NCI-H187 (cell line): ENCODE results near the gene MCF2.
"Not testable (repeated sequence)": the region's sequence is repeated elsewhere in the genome, so short reads cannot be mapped to it uniquely, and the experiment has no call there.

Experiments used
- DNase-seq, 2 experiments: peaks; one replicate each; lab custom pipeline; 2025; lab: John Stamatoyannopoulos, UW

Gene MCF2

DNA sequence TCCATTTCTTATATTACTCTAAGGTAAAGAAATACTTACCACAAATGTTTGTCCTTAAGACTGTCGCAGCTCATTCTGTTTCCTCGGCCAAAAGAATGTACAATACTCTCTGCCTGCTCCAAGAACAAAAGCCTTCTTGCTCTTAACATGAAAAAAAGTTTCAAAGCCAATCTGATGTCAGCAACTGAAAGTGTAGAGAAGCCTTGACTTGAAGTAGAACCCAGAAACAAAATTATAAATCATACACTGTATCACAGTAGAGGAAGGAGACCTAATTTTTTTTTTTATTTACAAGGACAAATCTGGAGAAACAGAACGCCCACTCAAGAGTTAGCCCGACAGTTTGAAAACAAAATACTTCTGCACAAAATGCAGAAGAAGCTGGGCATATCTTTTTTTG is at the start of gene MCF2:
MCF2 (minus strand) TSS at position 101 of the 400 bp plus-strand sequence. CDS start 56,423 bp downstream, outside the sequence.
- no peak for DNase-seq

DNA sequence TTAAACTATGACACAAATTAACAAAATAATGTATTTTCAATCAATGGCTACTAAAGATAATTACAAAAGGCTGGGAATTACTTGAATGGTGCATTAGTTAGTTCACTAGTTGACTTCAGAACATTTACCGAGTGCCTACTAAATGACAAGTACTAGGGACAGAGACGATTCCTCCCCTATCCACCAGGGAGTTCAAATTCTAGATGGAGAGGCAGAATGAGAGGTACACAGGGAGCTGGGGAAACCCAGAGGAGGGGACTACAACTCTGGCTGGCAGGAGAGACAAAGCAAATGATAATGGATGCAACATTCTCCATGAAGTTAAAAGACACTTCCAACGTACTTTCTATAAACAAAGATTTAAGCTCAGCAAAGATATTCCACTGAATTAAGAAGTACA is 43.1 kb upstream of the MCF2 start:
- DNase-seq = no peak

DNA sequence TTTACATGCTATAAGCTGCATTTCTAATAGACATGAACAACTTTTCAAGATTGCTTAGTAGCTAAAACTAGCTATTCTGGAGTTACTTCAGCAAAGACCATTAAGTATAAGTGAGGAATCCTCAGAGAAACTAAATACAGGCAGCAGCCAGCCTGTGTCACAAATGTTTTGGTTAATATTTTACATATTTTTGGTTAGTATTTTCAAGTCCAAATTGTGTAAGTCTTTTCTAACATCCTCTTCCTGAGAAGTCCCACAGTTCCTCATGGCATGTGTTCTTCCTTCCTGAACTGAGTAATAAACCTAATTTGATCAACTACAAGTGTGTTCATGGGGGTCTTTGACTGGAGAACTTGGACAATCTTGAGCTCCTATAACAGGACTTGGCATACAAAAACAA is 42.4 kb upstream of the MCF2 start:
- DNase-seq = no peak

- DNase-seq = no peak
Observed at GRCh38 chrX:139739138-139739537, 31.2 kb upstream of the MCF2 start.

- DNase-seq = no peak
Observed at GRCh38 chrX:139738581-139738980, 30.6 kb upstream of the MCF2 start.

GRCh38 chrX:139736151-139736550 is 28.2 kb upstream of the MCF2 start:
- DNase-seq = no peak

GRCh38 chrX:139734996-139735395 is 27.0 kb upstream of the MCF2 start:
- no peak for DNase-seq

DNA sequence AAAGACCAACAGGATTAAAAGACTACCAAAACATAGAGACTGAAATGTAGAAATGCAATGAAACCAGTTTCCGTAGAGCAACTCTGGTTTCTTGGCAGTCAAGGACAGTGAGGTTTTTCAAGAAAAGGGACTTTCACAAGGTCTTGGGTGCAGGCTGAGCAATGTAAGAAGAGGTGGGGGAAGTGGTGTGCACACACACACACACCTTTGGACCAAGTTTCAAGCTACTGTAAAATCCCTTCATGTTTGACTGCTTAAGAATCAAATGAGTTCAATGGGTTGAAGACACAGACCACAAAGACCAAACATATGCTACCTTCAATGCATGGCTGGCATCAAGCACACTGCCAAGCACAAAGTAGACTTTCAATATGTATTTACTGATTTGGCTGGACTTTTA is 17.8 kb upstream of the MCF2 start:
- no peak for DNase-seq

DNA sequence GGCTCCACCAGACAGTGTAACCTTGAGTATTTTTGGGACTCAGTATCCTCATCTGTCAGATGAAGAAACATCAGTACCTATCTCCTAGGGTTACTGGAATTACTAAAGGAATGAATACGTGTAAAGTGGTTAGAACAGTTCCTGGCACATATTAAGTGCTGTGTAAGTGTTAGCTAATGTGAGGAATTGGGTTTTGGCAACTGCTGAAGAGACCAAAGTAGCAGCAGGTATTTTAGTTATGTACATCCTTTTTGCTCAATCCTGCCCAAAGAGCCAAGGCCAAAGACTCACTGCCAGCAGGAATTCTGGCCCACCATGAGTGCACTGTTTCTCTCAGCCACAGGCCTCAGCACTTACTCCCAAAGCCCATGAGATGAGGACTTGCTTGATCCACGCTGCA is 16.7 kb upstream of the MCF2 start:
- no peak for DNase-seq

DNA sequence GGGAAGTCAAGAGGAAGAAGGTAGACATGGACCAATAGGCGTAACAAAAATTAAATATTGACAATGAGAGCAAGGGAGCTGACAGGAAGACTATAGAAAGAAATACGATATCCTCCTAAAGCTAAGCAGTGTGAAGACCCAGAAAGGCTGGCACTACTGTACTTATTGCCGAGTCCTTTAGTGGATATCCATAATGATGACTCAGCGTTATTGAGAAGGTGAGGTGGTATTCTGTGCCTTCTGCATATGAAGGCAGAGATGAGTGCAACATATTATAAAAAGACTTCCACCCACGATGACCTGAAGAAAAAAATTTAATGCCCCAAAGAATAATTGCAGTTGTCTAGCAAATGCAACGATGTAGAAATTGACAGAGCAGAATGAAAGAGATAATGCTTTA is 13.0 kb upstream of the MCF2 start:
- DNase-seq = no peak

DNA sequence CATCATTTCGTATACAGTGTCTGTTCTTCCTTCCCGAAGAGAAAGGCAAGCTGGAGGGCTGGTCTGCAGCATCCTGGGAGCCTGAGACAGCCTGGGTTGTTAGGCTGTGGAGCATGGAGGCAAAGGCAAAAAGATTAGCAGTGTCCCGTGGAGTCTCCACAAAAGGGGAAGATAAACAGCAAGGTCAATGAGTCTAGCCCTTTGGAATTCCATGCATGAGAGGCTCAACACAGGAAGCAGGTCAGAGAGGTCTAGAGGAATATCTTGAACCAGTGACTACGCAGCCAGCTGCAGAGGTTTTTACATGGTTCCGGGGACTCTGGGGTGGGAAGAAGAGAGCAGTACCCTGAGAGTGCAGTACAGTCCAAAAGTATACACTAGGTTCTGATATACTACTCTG is 12.2 kb upstream of the MCF2 start:
- DNase-seq = no peak

GRCh38 chrX:139702658-139703057 is 5.3 kb downstream of the MCF2 start:
- DNase-seq = no peak

DNA sequence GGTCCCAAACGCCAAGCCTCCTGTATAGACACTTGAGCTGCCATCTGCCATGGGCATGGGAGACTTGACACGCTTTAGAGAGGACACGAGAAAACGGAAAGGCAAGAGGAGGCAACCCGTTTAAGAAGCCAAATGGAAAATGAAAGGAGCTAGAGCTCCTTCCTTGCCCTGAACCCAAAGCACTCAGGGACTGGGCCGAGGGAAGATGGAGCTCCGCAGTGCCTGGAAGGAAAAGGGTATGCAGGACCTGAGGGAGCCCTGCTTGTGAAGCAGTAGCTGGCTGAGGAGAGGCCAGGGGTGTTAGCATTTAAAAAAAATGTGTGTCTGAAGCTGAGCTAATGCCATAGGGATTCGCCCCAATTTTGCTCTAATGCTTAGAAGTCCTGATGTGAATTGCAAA is 15.1 kb downstream of the MCF2 start:
- DNase-seq = no peak

DNA sequence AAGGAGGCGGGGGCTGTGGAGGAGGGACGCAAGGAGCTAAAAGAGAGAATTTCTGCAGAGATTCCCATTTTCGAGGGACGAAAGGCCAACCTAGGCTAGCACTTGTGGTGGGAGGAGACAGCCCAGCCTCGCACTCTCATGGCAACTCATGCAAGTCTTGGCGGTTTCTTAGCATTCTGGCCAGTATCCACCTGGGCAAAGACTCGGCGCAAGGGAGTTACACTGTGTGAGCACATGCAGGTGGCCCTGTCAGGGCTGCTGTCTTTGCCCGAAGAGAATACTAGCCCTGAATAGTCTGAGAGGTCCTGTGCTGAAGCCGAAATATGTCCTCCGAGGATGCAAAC is 15.5 kb downstream of the MCF2 start:
- DNase-seq = no peak

- DNase-seq = no peak
Observed at GRCh38 chrX:139691843-139692505, 16.0 kb downstream of the MCF2 start.

GRCh38 chrX:139691493-139691842 is 16.5 kb downstream of the MCF2 start:
- DNase-seq = no peak

- not testable (repeated sequence) for DNase-seq
Observed at GRCh38 chrX:139685175-139685574, 22.8 kb downstream of the MCF2 start.

- DNase-seq = no peak
Observed at GRCh38 chrX:139680356-139680755, 27.6 kb downstream of the MCF2 start.

GRCh38 chrX:139647597-139647996 is 60.4 kb downstream of the MCF2 start:
- DNase-seq = no peak

GRCh38 chrX:139642241-139642927 is 65.6 kb downstream of the MCF2 start:
- no peak for DNase-seq

GRCh38 chrX:139640259-139640658 is 67.7 kb downstream of the MCF2 start:
- DNase-seq = no peak

GRCh38 chrX:139639253-139639652 is 68.7 kb downstream of the MCF2 start:
- no peak for DNase-seq

DNA sequence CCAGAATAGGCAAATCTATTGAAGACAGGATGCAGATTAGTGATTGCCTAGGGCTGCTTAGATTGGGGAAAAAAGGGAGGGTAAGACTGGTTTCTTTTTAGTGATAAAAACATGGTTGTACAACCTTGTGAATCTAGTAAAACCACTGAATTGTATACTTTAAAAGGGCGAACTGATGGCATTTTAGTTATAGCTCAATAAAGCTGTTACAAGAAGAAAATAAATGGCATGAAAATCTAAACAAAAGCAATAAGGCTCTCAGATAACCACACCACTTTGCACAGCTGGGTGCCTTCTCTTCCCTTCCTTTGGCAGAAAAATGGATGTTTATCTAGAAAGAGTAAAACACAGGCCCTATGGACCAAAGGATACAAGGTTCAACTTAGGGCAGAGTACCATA is 107.9 kb downstream of the MCF2 start:
- no peak for DNase-seq

- DNase-seq = no peak
Observed at GRCh38 chrX:139596068-139596467, 111.9 kb downstream of the MCF2 start.
